Stimulated activated memory B cell treated with anti-CD40 and anti-IgM and Interleukin-4, amounts not matched to agents 10 μg/mL and 1 μg/mL and 100 μg/mL, for 72 hours (primary cell): ENCODE results near the gene TRIM3.

Experiments used
- ATAC-seq: fragments of 150-1000 bp; cut with Tn5 transposase; 2 replicates; pipeline ENCODE4 v1.10.0; 2021
- H3K27ac Mint-ChIP-seq: one replicate; pipeline ENCODE4 v1.8.0; 2022; ENCODE audit warnings: mild to moderate bottlenecking, mixed read lengths
- H3K27me3 Mint-ChIP-seq: one replicate; pipeline ENCODE4 v1.8.0; 2022; ENCODE audit warnings: mixed read lengths
- H3K36me3 Mint-ChIP-seq: one replicate; pipeline ENCODE4 v1.8.0; 2022; ENCODE audit warnings: mixed read lengths
- H3K4me1 Mint-ChIP-seq: one replicate; pipeline ENCODE4 v1.8.0; 2022; ENCODE audit warnings: mixed read lengths
- H3K4me3 Mint-ChIP-seq: one replicate; pipeline ENCODE4 v1.8.0; 2022; ENCODE audit warnings: mild to moderate bottlenecking, moderate library complexity, mixed read lengths
- H3K9me3 Mint-ChIP-seq: one replicate; pipeline ENCODE4 v1.8.0; 2022; ENCODE audit warnings: mixed read lengths

The TRIM3 gene

GRCh38 chr11:6431861-6432260 is 41.9 kb downstream of the TRIM3 start:
- Mint-ChIP-seq H3K4me3 (no peak overlapping the region), H3K9me3 (no peaks in the 10 kb centered on the region), H3K27ac (no peak overlapping the region), H3K36me3 (no peaks in the 10 kb centered on the region), H3K27me3 (peaks cover 9% of the 10 kb centered on the region), H3K4me1 (peaks cover 6% of the 10 kb centered on the region)
- no peak for ATAC-seq

GRCh38 chr11:6427516-6427915 is 46.2 kb downstream of the TRIM3 start:
- Mint-ChIP-seq H3K36me3 (no peaks in the 10 kb centered on the region), H3K27me3 (peaks cover 12% of the 10 kb centered on the region), H3K9me3 (no peaks in the 10 kb centered on the region), H3K4me1 (no peaks in the 10 kb centered on the region), H3K4me3 (no peak overlapping the region), H3K27ac (no peak overlapping the region)
- no peak for ATAC-seq

GRCh38 chr11:6420677-6421076 is 53.1 kb downstream of the TRIM3 start:
- no peak for ATAC-seq
- no peaks in the 10 kb centered on the region for H3K36me3 Mint-ChIP-seq
- peaks cover 5% of the 10 kb centered on the region for H3K4me1 Mint-ChIP-seq
- peaks cover 20% of the 10 kb centered on the region for H3K27me3 Mint-ChIP-seq
- H3K4me3 Mint-ChIP-seq: no peak overlapping the region
- H3K27ac Mint-ChIP-seq: no peak overlapping the region
- H3K9me3 Mint-ChIP-seq: no peaks in the 10 kb centered on the region

- Mint-ChIP-seq H3K36me3 (no peaks in the 10 kb centered on the region), H3K4me1 (peaks cover 5% of the 10 kb centered on the region), H3K27me3 (peaks cover 19% of the 10 kb centered on the region), H3K27ac (no peak within 1 kb of the TSS), H3K4me3 (peak within 1 kb of the TSS; percentile 73), H3K9me3 (no peaks in the 10 kb centered on the region)
- ATAC-seq: peak; percentile 87
Observed at GRCh38 chr11:6419009-6419631, 54.6 kb downstream of the TRIM3 start, which contains the start of gene APBB1. Gene APBB1, minus strand, starts transcription at chr11:6419094. Its CDS starts 7,747 bp downstream, at chr11:6411347.

- H3K27ac Mint-ChIP-seq: no peak overlapping the region
- H3K4me1 Mint-ChIP-seq: peaks cover 5% of the 10 kb centered on the region
- H3K4me3 Mint-ChIP-seq: no peak overlapping the region
- H3K9me3 Mint-ChIP-seq: no peaks in the 10 kb centered on the region
- ATAC-seq: no peak
- no peaks in the 10 kb centered on the region for H3K36me3 Mint-ChIP-seq
- peaks cover 14% of the 10 kb centered on the region for H3K27me3 Mint-ChIP-seq
Observed at GRCh38 chr11:6418557-6419008, 55.2 kb downstream of the TRIM3 start.

GRCh38 chr11:6417907-6418556 is 55.7 kb downstream of the TRIM3 start:
- H3K36me3 Mint-ChIP-seq: no peaks in the 10 kb centered on the region
- H3K4me3 Mint-ChIP-seq: no peak overlapping the region
- peaks cover 8% of the 10 kb centered on the region for H3K4me1 Mint-ChIP-seq
- H3K27ac Mint-ChIP-seq: no peak overlapping the region
- H3K9me3 Mint-ChIP-seq: no peaks in the 10 kb centered on the region
- ATAC-seq: no peak
- peaks cover 9% of the 10 kb centered on the region for H3K27me3 Mint-ChIP-seq

- ATAC-seq: no peak
- no peak overlapping the region for H3K4me3 Mint-ChIP-seq
- no peak overlapping the region for H3K27ac Mint-ChIP-seq
- no peaks in the 10 kb centered on the region for H3K9me3 Mint-ChIP-seq
- no peaks in the 10 kb centered on the region for H3K27me3 Mint-ChIP-seq
- H3K36me3 Mint-ChIP-seq: peaks cover 2% of the 10 kb centered on the region
- peaks cover 12% of the 10 kb centered on the region for H3K4me1 Mint-ChIP-seq
Observed at GRCh38 chr11:6415797-6416196, 57.9 kb downstream of the TRIM3 start.

GRCh38 chr11:6414874-6415328 is 58.8 kb downstream of the TRIM3 start:
- H3K27me3 Mint-ChIP-seq: no peaks in the 10 kb centered on the region
- H3K4me3 Mint-ChIP-seq: no peak overlapping the region
- peaks cover 5% of the 10 kb centered on the region for H3K36me3 Mint-ChIP-seq
- H3K4me1 Mint-ChIP-seq: peaks cover 12% of the 10 kb centered on the region
- no peak overlapping the region for H3K27ac Mint-ChIP-seq
- H3K9me3 Mint-ChIP-seq: no peaks in the 10 kb centered on the region
- ATAC-seq: no peak

GRCh38 chr11:6413791-6414201 is 59.9 kb downstream of the TRIM3 start:
- ATAC-seq: no peak
- Mint-ChIP-seq H3K27ac (no peak overlapping the region), H3K4me1 (peaks cover 7% of the 10 kb centered on the region), H3K4me3 (no peak overlapping the region), H3K9me3 (no peaks in the 10 kb centered on the region), H3K27me3 (no peaks in the 10 kb centered on the region), H3K36me3 (peaks cover 5% of the 10 kb centered on the region)

GRCh38 chr11:6411594-6412031 is 62.1 kb downstream of the TRIM3 start:
- Mint-ChIP-seq H3K27ac (no peak overlapping the region), H3K27me3 (no peaks in the 10 kb centered on the region), H3K36me3 (peaks cover 5% of the 10 kb centered on the region), H3K9me3 (no peaks in the 10 kb centered on the region), H3K4me1 (peaks cover 19% of the 10 kb centered on the region), H3K4me3 (no peak overlapping the region)
- ATAC-seq: no peak

- H3K27ac Mint-ChIP-seq: no peak overlapping the region
- H3K36me3 Mint-ChIP-seq: peaks cover 5% of the 10 kb centered on the region
- no peak overlapping the region for H3K4me3 Mint-ChIP-seq
- H3K4me1 Mint-ChIP-seq: peaks cover 27% of the 10 kb centered on the region
- no peak for ATAC-seq
- H3K9me3 Mint-ChIP-seq: no peaks in the 10 kb centered on the region
- no peaks in the 10 kb centered on the region for H3K27me3 Mint-ChIP-seq
Observed at GRCh38 chr11:6410695-6411430, 62.9 kb downstream of the TRIM3 start.

GRCh38 chr11:6406370-6406769 is 67.4 kb downstream of the TRIM3 start:
- Mint-ChIP-seq H3K36me3 (peaks cover 5% of the 10 kb centered on the region), H3K4me3 (no peak overlapping the region), H3K9me3 (no peaks in the 10 kb centered on the region), H3K4me1 (peaks cover 53% of the 10 kb centered on the region), H3K27me3 (no peaks in the 10 kb centered on the region), H3K27ac (no peak overlapping the region)
- ATAC-seq: no peak

- peaks cover 53% of the 10 kb centered on the region for H3K4me1 Mint-ChIP-seq
- H3K9me3 Mint-ChIP-seq: no peaks in the 10 kb centered on the region
- H3K36me3 Mint-ChIP-seq: peaks cover 4% of the 10 kb centered on the region
- no peak for ATAC-seq
- no peak overlapping the region for H3K27ac Mint-ChIP-seq
- H3K27me3 Mint-ChIP-seq: no peaks in the 10 kb centered on the region
- no peak overlapping the region for H3K4me3 Mint-ChIP-seq
Observed at GRCh38 chr11:6405846-6406245, 67.9 kb downstream of the TRIM3 start.

GRCh38 chr11:6405052-6405667 is 68.6 kb downstream of the TRIM3 start:
- Mint-ChIP-seq H3K4me3 (no peak overlapping the region), H3K27ac (no peak overlapping the region), H3K27me3 (no peaks in the 10 kb centered on the region), H3K9me3 (no peaks in the 10 kb centered on the region), H3K36me3 (peaks cover 5% of the 10 kb centered on the region), H3K4me1 (peaks cover 53% of the 10 kb centered on the region)
- no peak for ATAC-seq

GRCh38 chr11:6404342-6405051 is 69.2 kb downstream of the TRIM3 start:
- Mint-ChIP-seq H3K36me3 (peaks cover 5% of the 10 kb centered on the region), H3K9me3 (no peaks in the 10 kb centered on the region), H3K4me3 (no peak overlapping the region), H3K27ac (no peak overlapping the region), H3K4me1 (peaks cover 53% of the 10 kb centered on the region), H3K27me3 (no peaks in the 10 kb centered on the region)
- no peak for ATAC-seq
